Calu3 (cell line): ENCODE data around the gene CDH4. TPM values are rescaled to one million over a fixed set of nuclear protein-coding genes. Genes with fewer than 3 reads are reported as not detected.

Experiments used
- BruUV-seq: library from RNA; stranded (reverse); fragments of 400-500 nt; replicated peaks from 2 replicates; lab custom pipeline; 2021; lab: Mats Ljungman, UMichigan
- CTCF ChIA-PET: fragments of 300-600 bp; sonication (Branson Sonifier 250); formaldehyde crosslinking; loops from one replicate; lab custom pipeline; 2022; ENCODE audit warnings: antibody characterized with exemption; lab: Charles Lee
- DNase-seq: peaks from one replicate; pipeline ENCODE4 v3.0.0; 2022
- H3K27ac Mint-ChIP-seq: one replicate; pipeline ENCODE4 v1.8.0; 2022; ENCODE audit warnings: mixed read lengths; ENCODE audit not compliant: unreplicated experiment
- H3K27me3 Mint-ChIP-seq: one replicate; pipeline ENCODE4 v1.8.0; 2022; ENCODE audit warnings: mixed read lengths; ENCODE audit not compliant: unreplicated experiment
- H3K36me3 Mint-ChIP-seq: one replicate; pipeline ENCODE4 v1.8.0; 2022; ENCODE audit warnings: mild to moderate bottlenecking, moderate library complexity, mixed read lengths; ENCODE audit not compliant: insufficient read depth, unreplicated experiment
- H3K4me1 Mint-ChIP-seq: one replicate; pipeline ENCODE4 v1.8.0; 2022; ENCODE audit warnings: mild to moderate bottlenecking, low read depth, mixed read lengths; ENCODE audit not compliant: unreplicated experiment
- H3K4me3 Mint-ChIP-seq: one replicate; pipeline ENCODE4 v1.8.0; 2022; ENCODE audit warnings: mild to moderate bottlenecking, low read depth, moderate library complexity, mixed read lengths; ENCODE audit not compliant: unreplicated experiment
- H3K9me3 Mint-ChIP-seq: one replicate; pipeline ENCODE4 v1.8.0; 2022; ENCODE audit warnings: low read depth, mixed read lengths; ENCODE audit not compliant: unreplicated experiment
- intact Hi-C: fragments of 100-400 bp; cut with micrococcal nuclease; formaldehyde crosslinking; loops from one replicate; pipeline ENCODE4 v1.10.0; 2022; ENCODE audit not compliant: unreplicated experiment
- total RNA-seq: library from RNA; stranded (reverse); gene quantifications from 2 replicates; pipeline ENCODE4 v1.2.3, GENCODE V29; 2022
- TF ChIP-seq, protein P1 (sequence below): fragments of 200-600 bp; IDR thresholded peaks from one replicate; pipeline ENCODE4 v1.8.0; 2022; ENCODE audit warnings: antibody characterized with exemption; ENCODE audit not compliant: unreplicated experiment

The CDH4 gene
- total RNA-seq, 1 experiment from 2014 or later, result not detected

DNA sequence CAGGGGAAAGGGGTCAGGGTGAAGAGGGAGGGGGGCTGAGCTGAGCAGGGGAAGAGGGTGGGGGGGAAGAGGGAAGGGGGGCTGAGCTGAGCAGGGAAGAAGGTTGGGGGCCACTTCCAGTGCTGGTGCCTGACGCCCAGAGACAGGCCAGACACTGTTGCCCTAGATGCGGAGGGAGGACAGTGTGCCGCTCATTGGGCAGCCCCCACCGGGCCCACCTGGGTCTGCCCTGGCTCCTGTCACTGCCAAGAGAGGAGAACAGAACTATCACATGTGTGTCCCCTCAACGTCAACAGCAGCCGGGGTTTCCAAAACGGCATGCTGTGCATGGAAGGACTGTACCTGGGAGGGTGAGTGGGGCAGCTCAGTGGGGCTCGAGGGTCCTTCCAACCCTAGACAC is 342.1 kb downstream of the CDH4 start:
- no peaks in the 10 kb centered on the region for H3K4me1 Mint-ChIP-seq
- BruUV-seq, result no TSS peak
- H3K4me3 Mint-ChIP-seq, result no peak overlapping the region
- intact Hi-C loops, result no loop called here
- no peaks in the 10 kb centered on the region for H3K27me3 Mint-ChIP-seq
- DNase-seq, result no peak
- TF ChIP-seq, protein P1, sequence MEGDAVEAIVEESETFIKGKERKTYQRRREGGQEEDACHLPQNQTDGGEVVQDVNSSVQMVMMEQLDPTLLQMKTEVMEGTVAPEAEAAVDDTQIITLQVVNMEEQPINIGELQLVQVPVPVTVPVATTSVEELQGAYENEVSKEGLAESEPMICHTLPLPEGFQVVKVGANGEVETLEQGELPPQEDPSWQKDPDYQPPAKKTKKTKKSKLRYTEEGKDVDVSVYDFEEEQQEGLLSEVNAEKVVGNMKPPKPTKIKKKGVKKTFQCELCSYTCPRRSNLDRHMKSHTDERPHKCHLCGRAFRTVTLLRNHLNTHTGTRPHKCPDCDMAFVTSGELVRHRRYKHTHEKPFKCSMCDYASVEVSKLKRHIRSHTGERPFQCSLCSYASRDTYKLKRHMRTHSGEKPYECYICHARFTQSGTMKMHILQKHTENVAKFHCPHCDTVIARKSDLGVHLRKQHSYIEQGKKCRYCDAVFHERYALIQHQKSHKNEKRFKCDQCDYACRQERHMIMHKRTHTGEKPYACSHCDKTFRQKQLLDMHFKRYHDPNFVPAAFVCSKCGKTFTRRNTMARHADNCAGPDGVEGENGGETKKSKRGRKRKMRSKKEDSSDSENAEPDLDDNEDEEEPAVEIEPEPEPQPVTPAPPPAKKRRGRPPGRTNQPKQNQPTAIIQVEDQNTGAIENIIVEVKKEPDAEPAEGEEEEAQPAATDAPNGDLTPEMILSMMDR, result no peak
- H3K27ac Mint-ChIP-seq, result no peak overlapping the region
- CTCF ChIA-PET, result no interaction called here
- peaks cover 13% of the 10 kb centered on the region for H3K9me3 Mint-ChIP-seq
- no peaks in the 10 kb centered on the region for H3K36me3 Mint-ChIP-seq

DNA sequence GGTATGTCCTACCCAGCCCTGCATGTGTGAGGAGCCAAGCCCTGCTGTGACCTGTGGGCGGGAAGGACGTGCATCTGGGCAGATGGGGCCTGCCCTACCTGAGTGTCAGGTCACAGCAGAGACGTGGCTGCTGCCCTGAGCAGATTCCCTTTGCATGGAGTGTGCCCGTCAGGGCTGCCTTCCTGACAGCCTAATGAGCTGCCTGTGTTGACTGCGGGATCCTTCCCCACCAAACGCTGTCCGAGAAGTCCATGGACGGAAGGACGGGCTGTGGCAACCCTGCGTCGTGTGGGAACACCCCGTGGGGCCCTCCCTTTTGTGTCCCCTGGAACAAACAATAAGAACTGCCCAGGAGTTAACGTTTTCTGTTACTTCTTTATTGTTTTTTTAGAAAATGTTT is 343.2 kb downstream of the CDH4 start:
- peaks cover 18% of the 10 kb centered on the region for H3K9me3 Mint-ChIP-seq
- DNase-seq, result no peak
- no peaks in the 10 kb centered on the region for H3K36me3 Mint-ChIP-seq
- H3K27me3 Mint-ChIP-seq, result no peaks in the 10 kb centered on the region
- TF ChIP-seq, protein P1, result no peak
- no peak overlapping the region for H3K27ac Mint-ChIP-seq
- BruUV-seq, result no TSS peak
- CTCF ChIA-PET, result no interaction called here
- H3K4me1 Mint-ChIP-seq, result no peaks in the 10 kb centered on the region
- intact Hi-C loops, result no loop called here
- H3K4me3 Mint-ChIP-seq, result no peak overlapping the region

DNA sequence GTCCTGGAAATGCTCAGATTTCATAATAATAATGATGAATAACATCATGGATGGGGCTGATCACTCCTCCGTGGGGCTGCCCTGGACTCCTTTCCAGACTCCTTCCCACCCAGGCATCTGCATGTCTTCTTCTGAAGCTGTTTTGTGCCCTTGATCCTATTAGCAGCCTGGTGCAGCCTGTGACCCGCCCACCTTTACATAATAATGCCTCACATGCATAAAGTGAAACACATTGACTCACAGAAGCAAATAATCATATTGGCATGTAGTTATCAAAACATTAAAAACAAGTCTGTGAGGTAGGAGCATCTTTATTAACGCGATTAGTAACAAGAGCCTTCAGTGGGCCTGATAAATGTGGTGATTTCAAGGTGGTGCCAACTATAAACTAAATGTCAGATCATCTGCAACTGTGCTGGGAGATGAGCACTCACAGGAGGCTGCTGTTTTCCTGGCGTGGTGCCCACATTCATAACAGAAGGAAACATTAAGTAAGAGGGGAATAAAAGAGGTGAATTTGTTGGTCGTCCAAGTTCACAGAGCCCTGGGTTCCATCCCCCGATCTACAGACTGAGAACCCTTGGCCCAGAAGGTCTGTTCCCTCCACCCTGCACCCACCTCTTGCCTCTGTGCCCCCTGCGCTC is 344.7 kb downstream of the CDH4 start:
- BruUV-seq, result no TSS peak
- no peak overlapping the region for H3K27ac Mint-ChIP-seq
- H3K9me3 Mint-ChIP-seq, result peaks cover 13% of the 10 kb centered on the region

DNA sequence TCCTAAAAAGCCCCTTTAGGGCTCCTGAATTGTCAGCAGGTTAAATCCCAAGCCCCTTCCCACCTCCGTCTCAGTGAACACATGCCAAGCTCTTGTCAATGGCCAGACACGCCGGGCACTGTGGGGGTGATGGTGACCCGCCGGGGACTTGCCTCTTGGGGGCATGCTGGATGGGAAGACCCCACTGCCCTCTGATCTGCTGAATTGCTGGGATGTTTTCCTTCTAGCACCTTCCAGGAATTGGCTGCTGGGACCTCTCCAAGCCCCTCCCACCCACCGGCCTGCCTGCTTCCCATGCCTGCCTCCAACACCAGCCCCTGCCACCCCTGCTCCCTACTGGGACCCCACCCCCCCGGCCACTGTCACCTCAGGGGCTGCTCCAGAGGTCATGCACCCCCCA is 345.9 kb downstream of the CDH4 start:
- no TSS peak for BruUV-seq
- H3K4me3 Mint-ChIP-seq, result no peak overlapping the region
- no peak for DNase-seq
- no peaks in the 10 kb centered on the region for H3K36me3 Mint-ChIP-seq
- intact Hi-C loops, result no loop called here
- no peak overlapping the region for H3K27ac Mint-ChIP-seq
- CTCF ChIA-PET, result no interaction called here
- H3K4me1 Mint-ChIP-seq, result no peaks in the 10 kb centered on the region
- TF ChIP-seq, protein P1, result no peak
- no peaks in the 10 kb centered on the region for H3K27me3 Mint-ChIP-seq
- H3K9me3 Mint-ChIP-seq, result peaks cover 10% of the 10 kb centered on the region

More for the DNA sequence above, 344.7 kb downstream of the CDH4 start:
- Mint-ChIP-seq H3K36me3 (no peaks in the 10 kb centered on the region), H3K4me3 (no peak overlapping the region), H3K4me1 (no peaks in the 10 kb centered on the region), H3K27me3 (no peaks in the 10 kb centered on the region)
- intact Hi-C loops, result no loop called here
- TF ChIP-seq, protein P1, result no peak
- DNase-seq, result no peak
- CTCF ChIA-PET, result no interaction called here
